OCI-LY1 (cell line): ENCODE results near the gene LPIN1.
"Not testable (repeated sequence)": the region's sequence is repeated elsewhere in the genome, so short reads cannot be mapped to it uniquely, and the experiment has no call there.

Source experiments
- CTCF ChIP-seq: fragments of 200-600 bp; sonication (generic), shearing (Covaris generic); IDR thresholded peaks from 2 replicates; pipeline ENCODE4 v1.5.1; 2017; ENCODE audit warnings: mild to moderate bottlenecking, antibody characterized with exemption, low read length, moderate library complexity, mixed read lengths
- EZH2 ChIP-seq: fragments of 200-600 bp; sonication (generic), shearing (Covaris generic); IDR thresholded peaks from 2 replicates; pipeline ENCODE4 v1.8.0; 2017; ENCODE audit warnings: borderline replicate concordance, mixed run types, mild to moderate bottlenecking, antibody characterized with exemption, low read length, moderate library complexity, mixed read lengths

- not testable (repeated sequence) for TF ChIP-seq CTCF, EZH2
Measured at GRCh38 chr2:11847935-11848334, 101.5 kb downstream of the LPIN1 start.
